ENCODE results near the gene SHROOM2.
"Not testable (repeated sequence)": the region's sequence is repeated elsewhere in the genome, so short reads cannot be mapped to it uniquely, and the experiment has no call there.

The SHROOM2 gene

GRCh38 chrX:9832811-9833210 lies 46.6 kb downstream of the SHROOM2 start:
- DNase-seq (ENCODE audit: low spot score): no peak

- DNase-seq (ENCODE audit: low spot score): no peak
These were observed 49.5 kb downstream of the SHROOM2 start for GRCh38 chrX:9835585-9836210.

- DNase-seq (ENCODE audit: low spot score): no peak
These were observed 56.3 kb downstream of the SHROOM2 start for GRCh38 chrX:9842541-9842940.

GRCh38 chrX:9844936-9845577 lies 58.8 kb downstream of the SHROOM2 start:
- no peak for DNase-seq (ENCODE audit: low spot score)

GRCh38 chrX:9845578-9845952 lies 59.3 kb downstream of the SHROOM2 start:
- DNase-seq (ENCODE audit: low spot score): no peak

- DNase-seq (ENCODE audit: low spot score): no peak
These were observed 60.4 kb downstream of the SHROOM2 start for GRCh38 chrX:9846631-9847030.

GRCh38 chrX:9847071-9847470 lies 60.8 kb downstream of the SHROOM2 start:
- DNase-seq (ENCODE audit: low spot score): no peak

GRCh38 chrX:9848718-9849479 lies 62.7 kb downstream of the SHROOM2 start:
- no peak for DNase-seq (ENCODE audit: low spot score)

- DNase-seq (ENCODE audit: low spot score): no peak
These were observed 65.7 kb downstream of the SHROOM2 start for GRCh38 chrX:9851890-9852289.

- DNase-seq (ENCODE audit: low spot score): no peak
These were observed 67.1 kb downstream of the SHROOM2 start for GRCh38 chrX:9853307-9853706.

GRCh38 chrX:9855561-9856283 lies 69.5 kb downstream of the SHROOM2 start:
- DNase-seq (ENCODE audit: low spot score): no peak

- DNase-seq (ENCODE audit: low spot score): no peak
These were observed 70.4 kb downstream of the SHROOM2 start for GRCh38 chrX:9856588-9856987.

GRCh38 chrX:9857575-9858474 lies 71.6 kb downstream of the SHROOM2 start:
- no peak for DNase-seq (ENCODE audit: low spot score)

- DNase-seq (ENCODE audit: low spot score): not testable (repeated sequence)
These were observed 72.5 kb downstream of the SHROOM2 start for GRCh38 chrX:9858684-9859083.

- no peak for DNase-seq (ENCODE audit: low spot score)
These were observed 73.7 kb downstream of the SHROOM2 start for GRCh38 chrX:9859711-9860555.

- DNase-seq (ENCODE audit: low spot score): no peak
These were observed 74.6 kb downstream of the SHROOM2 start for GRCh38 chrX:9860826-9861225.

- DNase-seq (ENCODE audit: low spot score): no peak
These were observed 75.5 kb downstream of the SHROOM2 start for GRCh38 chrX:9861711-9862110.

GRCh38 chrX:9862525-9862924 lies 76.3 kb downstream of the SHROOM2 start:
- no peak for DNase-seq (ENCODE audit: low spot score)

GRCh38 chrX:9862953-9863352 lies 76.7 kb downstream of the SHROOM2 start:
- DNase-seq (ENCODE audit: low spot score): no peak

- no peak for DNase-seq (ENCODE audit: low spot score)
These were observed 77.8 kb downstream of the SHROOM2 start for GRCh38 chrX:9864011-9864410.

Data from NAMALWA (cell line).